ENCODE data around the gene SLC66A3.
A peak's percentile ranks its signal among the peaks of the same experiment; 100 is the strongest.

SLC66A3 gene

DNA sequence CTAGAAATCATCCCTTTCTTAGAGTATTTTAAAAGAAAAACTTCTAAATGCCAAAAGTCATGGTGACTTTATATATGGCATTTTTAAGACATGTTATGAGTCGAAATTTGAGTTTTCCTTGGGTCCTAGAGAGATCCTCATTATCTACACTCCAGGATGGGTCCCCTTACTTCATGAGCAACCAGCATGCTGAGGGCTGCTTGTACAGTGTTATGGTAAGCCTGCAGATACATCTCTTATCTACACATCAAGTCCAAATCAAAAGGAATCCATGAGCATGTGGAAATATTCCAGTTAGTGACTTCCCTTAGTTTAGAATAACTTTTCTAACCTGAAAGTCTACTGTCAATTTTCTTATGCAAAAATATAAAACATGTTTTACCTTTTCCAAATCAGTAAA, 58.7 kb downstream of the SLC66A3 start:
- no peak for DNase-seq (ENCODE audit: low spot score)
- FAIRE-seq = no peak

DNA sequence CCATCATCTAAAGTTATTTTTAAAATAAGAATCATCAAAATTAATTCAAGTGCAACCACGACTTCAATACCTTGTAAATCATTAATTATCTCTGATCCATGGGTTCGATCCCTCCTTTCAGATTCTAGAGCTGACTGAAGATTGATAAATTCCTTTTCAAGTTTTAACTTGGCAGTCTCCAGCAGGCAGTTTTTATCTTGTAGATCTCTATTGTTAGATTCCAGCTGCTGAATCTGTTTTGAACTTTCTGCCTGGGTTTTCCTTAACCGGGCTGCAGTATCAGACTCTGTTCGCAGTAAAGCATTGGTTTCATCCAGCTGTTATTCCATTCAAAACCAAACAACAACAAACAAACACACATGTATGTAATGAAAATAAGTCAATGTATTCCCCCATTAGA, 59.5 kb downstream of the SLC66A3 start:
- FAIRE-seq (no peak), DNase-seq (ENCODE audit: low spot score) (no peak)

DNA sequence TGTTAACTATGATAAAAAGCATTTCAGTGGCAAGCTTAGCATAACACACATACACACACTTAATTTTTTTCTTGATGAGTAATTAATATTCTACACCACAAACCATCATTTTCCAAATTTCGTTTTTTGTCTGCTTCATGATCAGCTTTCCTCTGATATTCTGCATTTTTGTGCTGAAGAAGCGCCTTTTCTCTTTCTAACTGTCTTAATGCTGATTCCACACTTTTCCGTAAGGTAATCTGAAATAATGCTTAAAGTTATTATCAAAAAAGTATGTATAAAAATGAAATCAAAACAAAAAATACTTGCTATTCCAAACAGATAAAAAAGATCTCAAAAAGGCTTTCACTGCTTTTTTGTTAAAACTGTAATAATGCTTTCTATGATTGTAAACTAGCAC, 60.1 kb downstream of the SLC66A3 start:
- DNase-seq (ENCODE audit: low spot score) (no peak), FAIRE-seq (no peak)

DNA sequence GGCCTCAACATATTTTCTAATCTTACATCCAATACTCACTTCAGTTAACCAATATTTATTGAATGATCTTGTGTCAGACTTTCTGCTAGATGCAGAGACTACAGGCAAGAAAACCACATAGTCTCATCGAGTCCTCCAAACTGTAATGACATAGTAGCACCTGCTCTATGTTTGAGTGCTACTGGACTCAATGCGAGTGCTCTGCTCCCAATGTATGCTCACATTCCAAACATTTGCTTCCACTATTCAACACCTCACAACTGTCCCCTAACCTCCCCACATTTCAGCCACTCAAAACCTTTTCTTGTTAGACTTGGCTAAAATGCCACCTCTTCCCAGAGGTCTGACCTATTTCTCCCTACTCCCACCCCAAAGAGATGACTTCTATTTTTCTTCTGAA, 65.2 kb downstream of the SLC66A3 start:
- DNase-seq (ENCODE audit: low spot score) (no peak), FAIRE-seq (peak; percentile 46)

DNA sequence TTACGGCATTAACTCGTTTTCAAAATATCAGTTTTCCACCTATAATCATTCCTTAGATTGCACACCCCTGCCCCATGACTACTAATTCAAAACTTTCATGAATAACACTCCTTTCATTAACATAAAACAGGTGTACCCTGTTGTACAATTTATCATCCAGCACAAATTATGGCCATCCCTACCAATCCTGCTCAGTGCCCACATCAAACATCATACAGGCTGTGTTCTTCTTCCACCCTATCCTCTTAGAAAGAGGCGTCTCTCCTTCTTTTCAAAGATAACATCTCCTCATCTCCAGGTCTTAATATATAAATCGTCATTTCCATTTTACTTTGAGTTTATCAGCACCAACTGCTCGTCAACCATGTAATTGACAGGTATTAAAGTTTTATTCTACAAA, 67.6 kb downstream of the SLC66A3 start:
- no peak for FAIRE-seq
- no peak for DNase-seq (ENCODE audit: low spot score)

DNA sequence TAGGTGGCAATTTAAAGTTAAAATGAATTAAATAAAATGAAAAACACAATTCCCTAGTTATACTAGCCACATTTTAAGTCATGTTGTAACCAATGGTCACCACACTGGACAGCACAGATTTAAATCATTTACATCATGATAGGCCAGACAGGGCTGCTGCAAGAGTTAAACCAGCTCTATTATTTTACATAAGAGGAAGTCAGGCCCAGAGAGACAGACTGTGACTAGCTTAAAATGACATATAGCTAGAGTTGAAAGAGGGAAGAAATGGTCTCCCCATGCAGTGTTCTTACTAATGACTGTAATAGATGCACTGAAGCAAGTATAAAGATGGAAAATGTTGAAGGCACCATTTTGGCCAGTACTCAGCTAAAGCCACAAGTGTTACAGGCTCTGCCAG, 69.6 kb downstream of the SLC66A3 start:
- DNase-seq (ENCODE audit: low spot score) (no peak), FAIRE-seq (no peak)

DNA sequence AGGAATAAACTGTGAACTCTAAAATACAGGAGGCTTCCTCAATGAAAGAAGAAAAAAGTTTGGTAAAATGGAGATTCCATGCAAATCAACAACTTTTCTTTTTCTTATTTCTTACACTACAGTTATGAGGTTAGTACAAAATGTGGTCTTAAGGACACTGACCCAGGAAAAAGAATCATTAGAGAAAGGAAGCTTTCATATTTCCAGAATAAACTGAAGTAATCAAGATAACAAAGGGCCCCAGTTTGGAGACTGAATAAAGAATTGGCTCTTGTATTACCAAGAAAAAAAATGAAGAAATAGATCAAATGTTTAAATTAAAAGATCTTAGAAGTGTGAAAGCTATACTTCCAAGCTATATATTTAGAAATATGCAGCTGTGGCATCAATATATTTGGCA, 72.3 kb downstream of the SLC66A3 start:
- FAIRE-seq (no peak), DNase-seq (ENCODE audit: low spot score) (no peak)

Measured in urothelium cell line (cell line).